Upper lobe of left lung (tissue), 4 donors: ENCODE results near the gene CNTN6.

Experiments used
- EP300 ChIP-seq, 4 donors: sonication (generic); formaldehyde crosslinking; IDR thresholded peaks; one replicate each; pipeline ENCODE4 v1.5.1; 2017; ENCODE audit warnings: antibody characterized with exemption in 4 of 4, control low read depth in 2 of 4
- POLR2AphosphoS5 ChIP-seq, 2 donors: sonication (generic); formaldehyde crosslinking; IDR thresholded peaks; one replicate each; pipeline ENCODE4 v1.5.1; 2017; ENCODE audit warnings: antibody characterized with exemption in 2 of 2
- TF ChIP-seq, protein P1 (sequence below), 6 experiments: fragments of 450-650 bp in 4 of 6; fragments of 200-600 bp in 2 of 6; sonication (generic) in 2 of 6; IDR thresholded peaks; one replicate each; pipeline ENCODE4 v1.5.1; 2016 to 2019; ENCODE audit warnings: antibody characterized with exemption in 6 of 6

DNA sequence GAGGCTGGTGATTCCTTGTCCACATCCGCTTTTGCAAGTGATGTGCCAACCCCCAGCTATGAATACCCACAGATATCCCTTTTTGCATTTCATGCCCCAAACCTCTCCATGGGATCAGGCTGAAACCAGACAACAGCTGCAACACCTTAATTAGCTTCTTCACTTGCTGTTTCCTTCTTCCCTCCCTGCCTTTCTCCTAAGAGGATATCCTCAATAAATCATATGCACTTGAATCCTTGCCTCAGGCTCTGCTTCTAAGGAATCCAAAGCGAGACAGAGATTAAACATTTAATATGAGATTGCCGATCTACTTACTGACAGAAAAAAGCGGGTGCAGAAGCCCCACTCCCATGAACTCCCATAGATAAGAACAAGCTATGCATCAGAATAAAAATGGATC, 138.1 kb downstream of the CNTN6 start:
- TF ChIP-seq, protein P1, sequence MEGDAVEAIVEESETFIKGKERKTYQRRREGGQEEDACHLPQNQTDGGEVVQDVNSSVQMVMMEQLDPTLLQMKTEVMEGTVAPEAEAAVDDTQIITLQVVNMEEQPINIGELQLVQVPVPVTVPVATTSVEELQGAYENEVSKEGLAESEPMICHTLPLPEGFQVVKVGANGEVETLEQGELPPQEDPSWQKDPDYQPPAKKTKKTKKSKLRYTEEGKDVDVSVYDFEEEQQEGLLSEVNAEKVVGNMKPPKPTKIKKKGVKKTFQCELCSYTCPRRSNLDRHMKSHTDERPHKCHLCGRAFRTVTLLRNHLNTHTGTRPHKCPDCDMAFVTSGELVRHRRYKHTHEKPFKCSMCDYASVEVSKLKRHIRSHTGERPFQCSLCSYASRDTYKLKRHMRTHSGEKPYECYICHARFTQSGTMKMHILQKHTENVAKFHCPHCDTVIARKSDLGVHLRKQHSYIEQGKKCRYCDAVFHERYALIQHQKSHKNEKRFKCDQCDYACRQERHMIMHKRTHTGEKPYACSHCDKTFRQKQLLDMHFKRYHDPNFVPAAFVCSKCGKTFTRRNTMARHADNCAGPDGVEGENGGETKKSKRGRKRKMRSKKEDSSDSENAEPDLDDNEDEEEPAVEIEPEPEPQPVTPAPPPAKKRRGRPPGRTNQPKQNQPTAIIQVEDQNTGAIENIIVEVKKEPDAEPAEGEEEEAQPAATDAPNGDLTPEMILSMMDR (IDR thresholded peaks at IDR 0.05), result no peak
- TF ChIP-seq EP300 (IDR thresholded peaks at IDR 0.05), result no peak
- TF ChIP-seq POLR2AphosphoS5 (IDR thresholded peaks at IDR 0.05), result no peak
